ENCODE results near the gene MAP3K12. TPM values are rescaled to one million over a fixed set of nuclear protein-coding genes. Genes with fewer than 3 reads are reported as not detected.

The MAP3K12 gene
- total and polyA plus RNA-seq, 2 donors from 2014 or later, result 15.2 to 21.8 TPM

GRCh38 chr12:53502983-53503728, 3.9 kb upstream of the MAP3K12 start:
- H3K4me3 ChIP-seq (ENCODE audit: low read length in 3 of 3), result no peak overlapping the region
- H3K36me3 ChIP-seq (ENCODE audit: control insufficient read depth in 2 of 3, insufficient read depth in 3 of 3, low read length in 3 of 3), result peaks cover 0 to 13% (median 9%) of the 10 kb centered on the region in 3 donors
- H3K27me3 ChIP-seq (ENCODE audit: control insufficient read depth, insufficient read depth, low read length), result no peaks in the 10 kb centered on the region
- FAIRE-seq (no peak), DNase-seq (peak in 1 of 5 donors; percentile 79)
- H3K4me1 ChIP-seq (ENCODE audit: control insufficient read depth in 2 of 3, insufficient read depth in 2 of 3, low read depth in 1 of 3, low read length in 3 of 3), result peaks cover 2 to 26% (median 11%) of the 10 kb centered on the region in 3 donors
- no peak overlapping the region for H3K9ac ChIP-seq (ENCODE audit: low read length in 3 of 3)
- peak overlapping the region in 1 of 2 donors; percentile 32 for H3K27ac ChIP-seq (ENCODE audit: low read depth in 2 of 2, low read length in 2 of 2)
- intact Hi-C loops (cut with DNase I), result no loop called here
- no peaks in the 10 kb centered on the region for H3K9me3 ChIP-seq (ENCODE audit: control insufficient read depth in 2 of 3, insufficient read depth in 1 of 3, low read length in 3 of 3)
- TF ChIP-seq CTCF (IDR thresholded peaks at IDR 0.05; ENCODE audit: borderline replicate concordance, extremely low read depth, insufficient read depth), result no peak

GRCh38 chr12:53502331-53502730, 3.1 kb upstream of the MAP3K12 start:
- intact Hi-C loops (cut with DNase I), result no loop called here
- no peaks in the 10 kb centered on the region for H3K27me3 ChIP-seq (ENCODE audit: control insufficient read depth, insufficient read depth, low read length)
- H3K9ac ChIP-seq (ENCODE audit: low read length in 3 of 3), result peak overlapping the region in 1 of 3 donors; percentile 89
- H3K27ac ChIP-seq (ENCODE audit: low read depth in 2 of 2, low read length in 2 of 2), result peak overlapping the region; percentile 13 to 100
- peaks cover 0 to 10% (median 9%) of the 10 kb centered on the region in 3 donors for H3K36me3 ChIP-seq (ENCODE audit: control insufficient read depth in 2 of 3, insufficient read depth in 3 of 3, low read length in 3 of 3)
- H3K4me3 ChIP-seq (ENCODE audit: low read length in 3 of 3), result peak overlapping the region in 2 of 3 donors; percentile 82 to 86
- H3K4me1 ChIP-seq (ENCODE audit: control insufficient read depth in 2 of 3, insufficient read depth in 2 of 3, low read depth in 1 of 3, low read length in 3 of 3), result peaks cover 2 to 26% (median 11%) of the 10 kb centered on the region in 3 donors
- DNase-seq (peak in 1 of 5 donors; percentile 46), FAIRE-seq (no peak)
- no peak for TF ChIP-seq CTCF (IDR thresholded peaks at IDR 0.05; ENCODE audit: borderline replicate concordance, extremely low read depth, insufficient read depth)
- no peaks in the 10 kb centered on the region for H3K9me3 ChIP-seq (ENCODE audit: control insufficient read depth in 2 of 3, insufficient read depth in 1 of 3, low read length in 3 of 3)

GRCh38 chr12:53501615-53502181, 2.4 kb upstream of the MAP3K12 start:
- intact Hi-C loops (cut with DNase I), result no loop called here
- DNase-seq (peak in 1 of 5 donors; percentile 80), FAIRE-seq (no peak)
- no peak for TF ChIP-seq CTCF (IDR thresholded peaks at IDR 0.05; ENCODE audit: borderline replicate concordance, extremely low read depth, insufficient read depth)
- Histone ChIP-seq H3K4me3 (ENCODE audit: low read length in 3 of 3) (peak overlapping the region; percentile 78 to 86 (median 82)), H3K36me3 (ENCODE audit: control insufficient read depth in 2 of 3, insufficient read depth in 3 of 3, low read length in 3 of 3) (peaks cover 0 to 10% (median 7%) of the 10 kb centered on the region in 3 donors), H3K27ac (ENCODE audit: low read depth in 2 of 2, low read length in 2 of 2) (peak overlapping the region; percentile 98 to 100), H3K9ac (ENCODE audit: low read length in 3 of 3) (peak overlapping the region; percentile 1 to 89 (median 77)), H3K4me1 (ENCODE audit: control insufficient read depth in 2 of 3, insufficient read depth in 2 of 3, low read depth in 1 of 3, low read length in 3 of 3) (peaks cover 2 to 27% (median 13%) of the 10 kb centered on the region in 3 donors), H3K27me3 (ENCODE audit: control insufficient read depth, insufficient read depth, low read length) (no peaks in the 10 kb centered on the region), H3K9me3 (ENCODE audit: control insufficient read depth in 2 of 3, insufficient read depth in 1 of 3, low read length in 3 of 3) (no peaks in the 10 kb centered on the region)

All from kidney (tissue), 14 donors.